NCI-H2171 treated with DMSO at 0.1 percent for 48 hours (cell line): ENCODE data around the gene FREM1.
A peak's percentile ranks its signal among the peaks of the same experiment; 100 is the strongest.

ENCODE experiments used
- DNase-seq: peaks from one replicate; lab custom pipeline; 2025; lab: John Stamatoyannopoulos, UW

The FREM1 gene

DNA sequence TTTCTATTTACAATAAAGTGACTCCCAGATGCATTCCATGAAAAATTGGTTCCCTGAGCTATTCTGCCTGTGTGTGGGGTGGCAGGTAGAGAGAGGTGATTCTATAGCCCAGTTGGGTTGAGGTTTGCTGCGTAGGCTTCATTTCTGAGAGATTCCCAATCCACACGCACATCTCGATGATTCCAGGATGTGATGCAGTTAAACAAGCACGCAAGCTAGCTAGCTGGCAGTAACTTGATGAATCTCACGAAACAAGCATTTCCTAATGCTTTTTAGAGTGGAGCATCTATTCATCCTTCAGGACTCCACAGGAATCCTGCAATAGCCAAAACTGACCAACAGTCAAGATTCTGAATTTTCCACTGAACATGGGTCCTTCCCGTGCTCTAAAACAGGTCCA lies 143.9 kb downstream of the FREM1 start:
- no peak for DNase-seq

DNA sequence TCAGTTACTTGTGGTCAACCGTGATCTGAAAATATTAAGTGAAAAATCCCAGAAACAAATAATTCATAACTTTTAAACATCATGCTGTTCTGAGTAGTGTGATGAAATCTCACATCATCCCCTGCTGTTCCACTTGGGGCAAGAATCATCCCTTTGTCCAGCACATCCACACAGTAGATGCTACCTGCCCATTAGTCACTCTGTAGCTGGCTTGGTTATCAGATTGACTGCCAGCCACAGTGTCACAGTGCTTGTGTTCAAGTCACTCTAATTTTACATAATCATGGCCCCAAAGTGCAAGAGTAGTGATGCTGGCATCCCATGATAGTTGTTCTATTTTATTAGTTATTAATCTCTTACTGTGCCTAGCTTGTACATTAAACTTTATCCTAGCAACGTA lies 148.6 kb downstream of the FREM1 start:
- DNase-seq: no peak

DNA sequence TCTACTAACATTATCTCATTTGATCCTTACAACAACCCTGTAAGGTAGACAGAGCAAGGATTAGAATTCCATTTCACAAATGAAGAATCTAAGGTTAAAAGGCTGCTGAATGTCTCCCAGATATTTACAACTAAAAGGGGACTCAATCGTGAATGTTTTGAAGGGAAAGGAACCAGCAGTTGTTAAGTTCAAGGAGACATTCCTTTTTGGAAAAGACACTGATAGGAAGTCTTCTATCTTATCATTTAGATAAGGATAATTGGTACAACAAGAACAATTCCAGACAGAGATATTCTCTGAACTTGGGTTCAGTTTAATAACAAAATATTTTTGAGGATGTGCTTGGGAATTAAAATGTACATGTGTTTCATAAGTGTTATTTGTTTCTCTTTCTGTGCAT lies 150.2 kb downstream of the FREM1 start:
- DNase-seq: no peak

DNA sequence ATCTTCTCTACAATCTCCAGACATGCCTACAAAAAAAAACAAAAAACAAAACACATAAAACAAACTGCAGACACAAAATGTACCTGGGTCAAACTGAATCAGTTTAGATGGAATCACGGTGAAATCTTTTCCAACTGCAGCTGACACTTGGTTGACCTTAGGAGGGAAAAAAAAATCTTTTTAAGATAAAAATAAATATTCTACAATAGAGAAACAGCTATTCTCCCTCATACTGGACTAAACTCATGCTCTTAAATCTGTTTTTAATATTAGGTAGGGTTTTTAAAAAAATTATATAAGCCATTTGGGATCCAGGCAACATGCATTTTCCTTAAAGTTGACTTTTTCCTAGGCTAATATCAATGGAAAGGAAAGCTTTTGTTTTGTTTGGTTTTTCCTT lies 153.9 kb downstream of the FREM1 start:
- no peak for DNase-seq

DNA sequence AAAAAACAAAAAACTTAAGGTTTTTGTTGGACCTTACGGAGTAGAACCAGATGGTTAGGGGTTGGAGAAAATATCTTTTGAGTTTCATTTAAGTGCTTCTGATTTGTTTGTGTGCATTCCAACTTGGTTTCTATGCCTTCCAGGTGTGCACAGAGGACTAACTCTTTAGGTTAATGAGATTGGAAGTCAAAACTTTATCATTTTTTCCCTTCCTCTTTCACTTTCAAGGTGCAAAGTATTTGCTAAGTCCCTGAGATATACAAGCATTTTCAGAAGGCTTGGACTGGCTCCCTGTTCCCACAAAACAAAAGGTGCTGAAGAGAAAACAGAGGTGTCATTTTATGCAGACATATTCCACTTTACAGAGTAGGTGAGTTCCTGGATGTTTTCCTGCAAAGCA lies 157.4 kb downstream of the FREM1 start:
- DNase-seq: no peak

GRCh38 chr9:14752271-14752670 lies 158.0 kb downstream of the FREM1 start:
- DNase-seq: no peak

DNA sequence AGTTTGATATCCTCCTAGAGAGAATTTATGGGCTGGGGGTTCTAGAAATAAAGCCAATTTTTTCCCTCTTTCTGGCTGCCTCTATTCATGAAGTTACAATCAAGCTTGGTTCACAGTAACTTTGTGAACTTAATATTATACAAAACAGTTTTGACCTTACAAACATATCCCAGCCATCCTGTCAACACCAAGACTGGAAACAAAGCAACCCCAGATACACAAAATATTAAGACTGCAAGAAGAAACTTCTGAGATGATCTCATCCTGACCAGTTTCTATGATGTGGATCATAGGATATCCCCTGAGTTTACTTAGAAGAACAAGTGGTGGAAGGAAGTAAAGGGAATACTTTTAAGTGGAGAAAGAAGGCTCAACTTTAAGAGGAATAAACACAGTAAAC lies 159.4 kb downstream of the FREM1 start:
- no peak for DNase-seq

GRCh38 chr9:14749741-14750211 lies 160.5 kb downstream of the FREM1 start:
- DNase-seq: peak; percentile 47

DNA sequence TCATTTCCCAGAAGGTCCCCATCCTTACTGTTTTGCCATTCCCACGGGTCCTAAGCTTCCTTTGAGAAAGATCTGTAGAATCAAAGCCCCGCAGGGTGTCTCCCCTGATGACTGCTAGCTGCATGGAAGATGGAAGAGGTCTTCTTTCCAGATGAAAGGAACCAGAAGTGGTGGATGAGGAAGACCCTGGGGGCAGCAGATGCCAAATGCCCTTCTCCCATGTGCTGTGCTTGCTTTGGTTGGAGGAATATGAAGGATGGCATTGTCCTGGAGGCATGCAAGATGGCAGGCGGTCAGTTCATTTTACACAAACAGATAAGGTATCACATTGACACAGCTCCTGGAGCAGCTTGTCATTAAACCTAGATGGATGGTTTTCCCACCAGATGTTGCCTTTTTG lies 161.9 kb downstream of the FREM1 start:
- DNase-seq: peak; percentile 56

DNA sequence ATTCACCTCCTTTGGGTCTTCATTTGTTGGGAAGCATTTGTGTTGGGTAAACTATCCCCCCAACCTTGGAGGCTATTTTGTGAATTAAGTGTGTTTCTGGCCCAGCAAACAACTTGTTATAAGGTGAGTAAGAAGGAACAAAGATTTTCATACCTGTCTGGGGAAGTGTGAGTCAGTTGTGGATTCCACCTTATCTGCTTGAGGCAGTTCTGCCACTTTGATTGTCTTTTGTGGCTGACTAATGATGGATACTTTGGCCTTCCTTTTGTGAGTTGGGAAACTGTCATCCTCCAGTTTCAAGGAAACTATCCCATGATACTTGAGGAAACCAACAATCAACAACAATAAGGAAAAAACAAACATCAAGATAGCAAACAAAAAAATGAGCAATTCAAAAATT lies 163.1 kb downstream of the FREM1 start:
- no peak for DNase-seq

DNA sequence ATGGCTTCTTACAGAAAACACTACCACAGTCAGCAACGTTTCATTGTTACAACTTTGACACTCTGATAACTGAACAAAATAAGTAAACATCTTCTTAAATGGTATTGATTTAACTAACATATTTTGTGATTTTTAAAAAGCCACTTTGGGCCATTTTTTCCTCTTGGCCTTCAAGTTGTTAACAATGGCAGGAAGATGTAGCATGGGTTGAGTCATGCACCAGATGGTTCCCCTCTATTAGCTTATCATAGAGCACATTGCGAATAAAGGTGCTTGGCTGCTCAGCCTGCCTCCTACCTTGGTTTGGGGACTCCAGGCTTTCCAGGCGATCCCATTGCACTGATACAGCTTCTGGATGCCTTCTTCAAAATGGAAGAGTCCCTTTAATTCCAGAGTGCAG lies 163.6 kb downstream of the FREM1 start:
- DNase-seq: no peak

DNA sequence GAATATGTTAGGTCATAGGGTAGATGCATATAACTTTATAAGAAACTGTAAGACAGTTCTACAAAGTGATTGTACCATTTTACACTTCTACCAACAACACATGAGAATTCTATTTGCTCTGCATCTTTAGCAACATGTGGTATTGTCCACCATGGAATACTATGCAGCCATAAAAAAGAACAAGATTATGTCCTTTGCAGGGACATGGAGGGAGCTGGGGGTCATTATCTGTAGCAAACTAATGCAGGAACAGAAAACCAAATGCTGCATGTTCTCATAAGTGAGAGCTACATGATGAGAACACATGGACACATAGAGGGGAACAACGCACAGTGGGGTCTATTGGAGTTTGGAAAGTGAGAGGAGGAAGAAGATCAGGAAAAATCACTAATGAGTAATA lies 165.5 kb downstream of the FREM1 start:
- DNase-seq: no peak

DNA sequence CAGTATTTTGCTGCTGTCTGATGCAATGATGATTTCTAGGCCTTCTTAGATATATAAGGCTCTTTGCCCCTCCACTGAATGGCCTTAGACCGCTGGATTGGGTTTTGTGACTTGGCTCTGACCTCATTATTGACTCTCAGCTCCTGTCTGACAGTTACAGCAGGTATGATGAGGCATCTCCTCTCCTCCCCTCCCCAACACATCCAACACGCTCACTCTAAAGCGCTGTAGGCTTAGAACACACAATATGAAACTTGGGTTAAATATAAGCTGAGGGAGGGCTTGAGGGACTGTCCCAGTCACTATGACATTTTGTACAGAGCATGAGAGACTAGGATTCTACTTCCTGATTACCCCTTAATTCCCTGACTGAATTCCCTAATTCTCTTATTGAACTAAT lies 168.9 kb downstream of the FREM1 start:
- DNase-seq: no peak

- DNase-seq: no peak
Observed at GRCh38 chr9:14733133-14733532, 177.1 kb downstream of the FREM1 start.

DNA sequence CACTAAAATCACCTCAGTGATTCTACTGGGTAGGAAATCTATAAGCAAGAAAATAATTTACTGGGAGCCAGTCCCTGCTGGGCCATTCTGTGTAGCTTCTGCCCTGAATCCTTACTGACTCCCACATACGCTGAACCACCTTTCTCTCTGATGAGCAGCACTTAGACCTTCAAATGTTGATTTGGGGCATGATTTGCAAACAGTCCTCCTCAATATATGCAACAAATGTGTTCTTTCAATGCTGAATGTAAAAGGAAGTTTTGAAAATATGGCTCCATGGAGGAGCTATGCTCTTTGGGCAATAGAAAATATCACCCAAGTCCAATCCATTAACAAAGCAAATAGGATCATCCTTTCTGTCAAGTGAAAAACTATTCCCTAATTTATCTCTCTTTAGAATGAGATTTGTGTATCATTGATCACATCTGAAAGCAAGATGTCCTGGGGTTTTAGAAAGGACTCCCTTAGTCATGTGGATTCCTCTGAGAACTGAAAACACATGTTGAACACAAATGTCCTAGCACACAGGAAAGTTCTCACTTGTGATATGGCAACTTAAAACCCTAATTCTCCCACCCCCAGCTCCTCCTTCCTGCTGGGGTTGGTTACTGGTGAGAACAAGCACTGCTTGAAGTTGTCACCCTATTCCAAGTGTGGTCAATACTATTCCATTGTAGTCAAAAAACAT lies 178.8 kb downstream of the FREM1 start:
- DNase-seq: no peak

GRCh38 chr9:14730461-14730898 lies 179.7 kb downstream of the FREM1 start:
- DNase-seq: no peak

- DNase-seq: no peak
Observed at GRCh38 chr9:14723301-14723700, 186.9 kb downstream of the FREM1 start.

GRCh38 chr9:14722391-14723035 lies 187.7 kb downstream of the FREM1 start, which contains the start of gene CER1:
CER1 (minus strand) TSS chr9:14722733; CDS start chr9:14722672, 61 bp downstream.
- no peak for DNase-seq

GRCh38 chr9:14719231-14719923 lies 190.9 kb downstream of the FREM1 start:
- no peak for DNase-seq

DNA sequence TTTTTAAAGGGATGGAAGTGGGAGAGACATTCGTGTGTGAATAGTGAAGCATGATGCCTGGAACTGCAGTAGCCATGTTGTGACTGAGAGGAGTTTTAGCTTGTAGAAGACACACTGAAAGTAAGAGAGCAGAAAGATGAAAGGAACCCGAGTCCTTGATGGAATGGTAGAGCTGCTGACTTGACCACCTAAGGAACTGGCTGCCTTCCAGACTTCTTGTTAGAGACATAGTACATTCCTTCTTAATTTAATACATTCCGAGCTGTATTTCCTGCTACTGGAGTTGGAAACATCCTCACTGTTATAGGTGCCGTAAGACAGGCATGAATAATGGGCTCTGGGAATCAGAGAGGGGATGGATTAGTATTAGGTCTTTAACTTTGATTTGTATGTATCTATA lies 195.1 kb downstream of the FREM1 start:
- no peak for DNase-seq

GRCh38 chr9:14713187-14713767 lies 197.0 kb downstream of the FREM1 start:
- DNase-seq: no peak

GRCh38 chr9:14710804-14711203 lies 199.4 kb downstream of the FREM1 start:
- DNase-seq: no peak
